Measurements from ENCODE around the gene PDE3A.
"Not testable (repeated sequence)": the region's sequence is repeated elsewhere in the genome, so short reads cannot be mapped to it uniquely, and the experiment has no call there.

Gene PDE3A

GRCh38 chr12:20557096-20557495 lies 188.8 kb downstream of the PDE3A start:
- no peak for DNase-seq

- no peak for DNase-seq
Observed at GRCh38 chr12:20560935-20561334, 192.6 kb downstream of the PDE3A start.

GRCh38 chr12:20561871-20562270 lies 193.5 kb downstream of the PDE3A start:
- no peak for DNase-seq

GRCh38 chr12:20567413-20567812 lies 199.1 kb downstream of the PDE3A start:
- DNase-seq: no peak

- DNase-seq: no peak
Observed at GRCh38 chr12:20572451-20572850, 204.1 kb downstream of the PDE3A start.

GRCh38 chr12:20576528-20576927 lies 208.2 kb downstream of the PDE3A start:
- DNase-seq: no peak

- DNase-seq: no peak
Observed at GRCh38 chr12:20577054-20577453, 208.7 kb downstream of the PDE3A start.

GRCh38 chr12:20578142-20578541 lies 209.8 kb downstream of the PDE3A start:
- DNase-seq: no peak

GRCh38 chr12:20585055-20585625 lies 216.8 kb downstream of the PDE3A start:
- no peak for DNase-seq

- no peak for DNase-seq
Observed at GRCh38 chr12:20585913-20586312, 217.6 kb downstream of the PDE3A start.

GRCh38 chr12:20588042-20588441 lies 219.7 kb downstream of the PDE3A start:
- no peak for DNase-seq

- DNase-seq: no peak
Observed at GRCh38 chr12:20590570-20590969, 222.2 kb downstream of the PDE3A start.

GRCh38 chr12:20592556-20592955 lies 224.2 kb downstream of the PDE3A start:
- DNase-seq: no peak

- DNase-seq: no peak
Observed at GRCh38 chr12:20593611-20594010, 225.3 kb downstream of the PDE3A start.

- DNase-seq: no peak
Observed at GRCh38 chr12:20596061-20596460, 227.7 kb downstream of the PDE3A start.

- DNase-seq: no peak
Observed at GRCh38 chr12:20599757-20600156, 231.4 kb downstream of the PDE3A start.

- DNase-seq: no peak
Observed at GRCh38 chr12:20601668-20602280, 233.4 kb downstream of the PDE3A start.

GRCh38 chr12:20602641-20603391 lies 234.5 kb downstream of the PDE3A start:
- DNase-seq: no peak

GRCh38 chr12:20604408-20605067 lies 236.2 kb downstream of the PDE3A start:
- DNase-seq: no peak

GRCh38 chr12:20615020-20615419 lies 246.7 kb downstream of the PDE3A start:
- DNase-seq: not testable (repeated sequence)

GRCh38 chr12:20616093-20616492 lies 247.8 kb downstream of the PDE3A start:
- DNase-seq: no peak

- no peak for DNase-seq
Observed at GRCh38 chr12:20620261-20620660, 251.9 kb downstream of the PDE3A start.

- no peak for DNase-seq
Observed at GRCh38 chr12:20624718-20625117, 256.4 kb downstream of the PDE3A start.

GRCh38 chr12:20625531-20625930 lies 257.2 kb downstream of the PDE3A start:
- no peak for DNase-seq
